ENCODE measurements around the gene ANTXR2.

DNA sequence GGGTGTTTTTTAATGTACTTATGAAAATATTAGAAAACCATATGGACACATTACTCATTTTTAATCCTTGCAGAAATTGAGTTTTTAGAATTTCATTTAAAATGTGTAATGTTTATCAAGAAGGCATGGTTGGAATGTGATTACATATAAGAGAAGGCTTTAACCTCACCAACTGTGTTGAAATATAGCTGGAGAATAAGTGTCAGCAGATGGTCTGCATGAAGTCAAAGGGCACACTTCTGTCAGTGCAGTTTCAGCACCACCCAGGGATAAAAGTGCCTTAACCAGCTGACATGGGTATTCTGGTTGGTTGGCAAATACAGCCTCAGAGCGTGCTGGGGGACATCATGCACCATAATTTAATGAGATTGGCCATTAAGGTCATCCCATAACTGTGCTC is 21.2 kb upstream of the ANTXR2 start:
- TF ChIP-seq GATA2 (IDR thresholded peaks at IDR 0.05; ENCODE audit: insufficient read depth, insufficient read length, low read depth, low read length) (no peak), POLR2A (IDR thresholded peaks at IDR 0.05; ENCODE audit: low read depth, low read length) (no peak), POLR2AphosphoS5 (IDR thresholded peaks at IDR 0.05; ENCODE audit: insufficient read depth, low read depth, low read length) (no peak), CTCF (IDR thresholded peaks at IDR 0.05; ENCODE audit: extremely low read depth in 1 of 2, insufficient read depth in 1 of 2, low read depth in 1 of 2, low read length in 2 of 2) (no peak)

All from endothelial cell of umbilical vein (primary cell).